Trophoblast cell (in vitro differentiated cells and primary cell): ENCODE results near the gene CBR3.

Experiments
- DNase-seq, 2 donors: peaks; one replicate each; pipeline ENCODE4 v3.0.0-alpha.2; 2016
- H2AFZ ChIP-seq: 2 replicates; pipeline ENCODE4 v1.6.1; 2013; ENCODE audit warnings: low read length, moderate library complexity, mild to moderate bottlenecking; ENCODE audit not compliant: insufficient read depth, poor library complexity
- H2AK5ac ChIP-seq: 2 replicates; pipeline ENCODE4 v1.6.1; 2013; ENCODE audit warnings: mild to moderate bottlenecking, low read length
- H2BK120ac ChIP-seq: 2 replicates; pipeline ENCODE4 v1.6.1; 2013; ENCODE audit warnings: low read length, mild to moderate bottlenecking, moderate library complexity; ENCODE audit not compliant: insufficient read depth, poor library complexity
- H2BK12ac ChIP-seq: 2 replicates; pipeline ENCODE4 v1.6.1; 2013; ENCODE audit warnings: mild to moderate bottlenecking, low read length, moderate library complexity
- H2BK5ac ChIP-seq: 2 replicates; pipeline ENCODE4 v1.6.1; 2013; ENCODE audit warnings: low read length, low read depth, moderate library complexity, mild to moderate bottlenecking; ENCODE audit not compliant: poor library complexity
- H3K14ac ChIP-seq: 2 replicates; pipeline ENCODE4 v1.6.1; 2013; ENCODE audit warnings: mild to moderate bottlenecking, low read length
- H3K18ac ChIP-seq: 2 replicates; pipeline ENCODE4 v1.6.1; 2013; ENCODE audit warnings: mild to moderate bottlenecking, low read length
- H3K23ac ChIP-seq: 2 replicates; pipeline ENCODE4 v1.6.1; 2013; ENCODE audit warnings: low read length
- H3K27ac ChIP-seq: 2 replicates; pipeline ENCODE4 v1.5.1; 2013; ENCODE audit warnings: low read depth, mild to moderate bottlenecking, inconsistent platforms, low read length, moderate library complexity
- H3K27me3 ChIP-seq: 2 replicates; pipeline ENCODE4 v1.6.1; 2013; ENCODE audit warnings: inconsistent platforms, mild to moderate bottlenecking, low read length, moderate library complexity; ENCODE audit not compliant: insufficient read depth
- H3K36me3 ChIP-seq, 2 experiments: 1 replicate in 1 of 2; 2 replicates in 1 of 2; pipeline ENCODE4 v1.6.1; 2013; ENCODE audit warnings: low read length in 2 of 2, mild to moderate bottlenecking in 2 of 2, moderate library complexity in 1 of 2; ENCODE audit not compliant: insufficient read depth in 2 of 2, control insufficient read depth in 1 of 2
- H3K4ac ChIP-seq: 2 replicates; pipeline ENCODE4 v1.6.1; 2013; ENCODE audit warnings: low read depth, mild to moderate bottlenecking, low read length, moderate library complexity
- H3K4me1 ChIP-seq, 2 experiments: 1 replicate in 1 of 2; 2 replicates in 1 of 2; pipeline ENCODE4 v1.6.1; 2013; ENCODE audit warnings: low read length in 2 of 2, mild to moderate bottlenecking in 2 of 2, moderate library complexity in 1 of 2; ENCODE audit not compliant: insufficient read depth in 2 of 2, control insufficient read depth in 1 of 2
- H3K4me2 ChIP-seq: 2 replicates; pipeline ENCODE4 v1.6.1; 2013; ENCODE audit warnings: inconsistent platforms, mild to moderate bottlenecking, low read length, moderate library complexity
- H3K4me3 ChIP-seq: 2 replicates; pipeline ENCODE4 v1.5.1; 2013; ENCODE audit warnings: mild to moderate bottlenecking, low read depth, low read length, inconsistent platforms
- H3K79me1 ChIP-seq: one replicate; pipeline ENCODE4 v1.6.1; 2013; ENCODE audit warnings: low read length
- H3K79me2 ChIP-seq: 2 replicates; pipeline ENCODE4 v1.6.1; 2013; ENCODE audit warnings: low read length, mild to moderate bottlenecking; ENCODE audit not compliant: control insufficient read depth, insufficient read depth, poor library complexity
- H3K9ac ChIP-seq: 2 replicates; pipeline ENCODE4 v1.6.1; 2013; ENCODE audit warnings: mild to moderate bottlenecking, low read length
- H3K9me3 ChIP-seq: 2 replicates; pipeline ENCODE4 v1.6.1; 2013; ENCODE audit warnings: low read depth, mild to moderate bottlenecking, control low read depth, inconsistent platforms, low read length; ENCODE audit not compliant: insufficient read depth
- H4K12ac ChIP-seq: 2 replicates; pipeline ENCODE4 v1.6.1; 2013; ENCODE audit warnings: low read depth, mild to moderate bottlenecking, low read length, moderate library complexity
- H4K8ac ChIP-seq: 2 replicates; pipeline ENCODE4 v1.6.1; 2013; ENCODE audit warnings: low read depth, mild to moderate bottlenecking, low read length, moderate library complexity
- H4K91ac ChIP-seq: one replicate; pipeline ENCODE4 v1.6.1; 2013; ENCODE audit warnings: low read depth, mild to moderate bottlenecking, low read length, moderate library complexity
- WGBS: extraction: QIAGEN DNeasy Blood & Tissue Kit; methylation state at CpG from one replicate; pipeline ENCODE4 v1.1.7; 2013; ENCODE audit warnings: missing lambda C conversion rate; ENCODE audit not compliant: insufficient read length, insufficient coverage; ENCODE audit errors: extremely low coverage; 5-methylcytosine and 5-hydroxymethylcytosine counted together

CBR3 gene

DNA sequence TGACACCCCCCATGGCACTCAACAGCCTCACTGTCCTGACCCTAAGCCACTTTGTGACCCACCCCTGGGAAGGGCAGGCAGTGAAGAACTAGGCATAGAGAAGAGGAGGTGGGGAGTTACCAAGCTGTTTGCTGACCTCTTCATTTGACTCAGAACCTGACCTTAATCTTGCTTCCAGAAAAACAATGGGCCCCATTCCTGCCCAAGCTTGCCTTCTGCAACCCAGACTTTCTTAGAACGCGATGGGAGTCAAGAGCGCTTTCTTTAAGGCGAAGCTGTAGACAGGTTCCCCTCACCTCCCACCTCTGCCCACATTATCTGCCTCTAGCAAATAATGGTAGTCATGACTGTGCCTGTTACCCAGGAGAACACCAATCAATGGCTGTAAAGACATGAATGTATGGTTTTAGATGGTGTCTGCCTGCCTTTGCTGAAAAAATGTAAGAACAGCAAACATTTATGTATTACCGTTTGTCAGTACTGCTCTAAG is 8.2 kb upstream of the CBR3 start:
- no peak overlapping the region for H3K9ac ChIP-seq
- H3K4me1 ChIP-seq, result no peaks in the 10 kb centered on the region
- no CpG with 5 or more reads among the region's 5 CpGs for WGBS
- no peak overlapping the region for H3K27ac ChIP-seq
- H4K12ac ChIP-seq, result no peak overlapping the region
- no peak overlapping the region for H3K14ac ChIP-seq
- H3K9me3 ChIP-seq, result peaks cover 2% of the 10 kb centered on the region
- H2BK120ac ChIP-seq, result no peak overlapping the region
- H3K79me2 ChIP-seq, result no peaks in the 10 kb centered on the region
- no peaks in the 10 kb centered on the region for H3K27me3 ChIP-seq
- H3K23ac ChIP-seq, result no peak overlapping the region
- H3K4me2 ChIP-seq, result no peak overlapping the region
- no peak overlapping the region for H3K4me3 ChIP-seq
- H4K8ac ChIP-seq, result no peak overlapping the region
- H3K18ac ChIP-seq, result no peak overlapping the region
- no peak overlapping the region for H3K4ac ChIP-seq
- H4K91ac ChIP-seq, result no peak overlapping the region
- H2BK12ac ChIP-seq, result no peak overlapping the region
- DNase-seq, result no peak
- no peak overlapping the region for H2AFZ ChIP-seq
- H3K79me1 ChIP-seq, result no peaks in the 10 kb centered on the region
- no peak overlapping the region for H2AK5ac ChIP-seq
- no peaks in the 10 kb centered on the region for H3K36me3 ChIP-seq
- no peak overlapping the region for H2BK5ac ChIP-seq

DNA sequence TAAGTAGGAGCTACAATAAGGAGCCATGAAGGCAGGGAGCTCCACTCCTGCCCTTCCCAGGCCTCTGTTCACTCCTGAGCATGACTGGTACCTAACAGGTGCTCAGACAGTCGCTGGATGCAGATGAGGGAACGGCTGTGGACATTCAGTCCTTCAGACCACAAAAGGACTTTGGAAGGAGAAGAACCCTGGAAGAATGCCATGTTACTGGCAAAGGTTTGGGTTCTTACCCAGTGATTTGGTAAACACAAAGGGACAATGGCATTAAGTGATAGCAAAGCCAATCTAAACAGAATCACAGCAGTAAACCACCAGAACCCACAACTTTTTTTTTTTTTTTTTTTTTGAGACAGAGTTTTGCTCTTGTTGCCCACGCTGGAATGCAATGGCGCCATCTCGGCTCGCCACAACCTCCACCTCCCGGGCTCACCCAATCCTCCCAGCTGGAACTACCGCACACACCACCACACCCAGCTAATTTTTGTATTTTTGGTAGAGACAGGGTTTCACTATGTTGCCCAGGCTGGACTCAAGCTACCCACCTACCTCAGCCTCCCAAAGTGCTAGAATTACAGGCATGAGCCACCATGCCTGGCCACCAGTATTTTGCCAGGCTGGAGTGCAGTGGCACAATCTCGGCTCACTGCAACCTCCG is 7.5 kb upstream of the CBR3 start:
- Histone ChIP-seq H3K27me3 (no peaks in the 10 kb centered on the region), H3K4ac (no peak overlapping the region), H4K8ac (no peak overlapping the region), H3K27ac (no peak overlapping the region), H4K12ac (no peak overlapping the region), H4K91ac (no peak overlapping the region), H3K18ac (no peak overlapping the region), H2AFZ (no peak overlapping the region), H3K36me3 (no peaks in the 10 kb centered on the region), H3K79me1 (no peaks in the 10 kb centered on the region), H2BK120ac (no peak overlapping the region), H2AK5ac (no peak overlapping the region), H2BK5ac (no peak overlapping the region), H3K9me3 (peaks cover 2% of the 10 kb centered on the region), H3K4me1 (no peaks in the 10 kb centered on the region), H3K79me2 (no peaks in the 10 kb centered on the region), H3K4me2 (no peak overlapping the region), H2BK12ac (no peak overlapping the region), H3K4me3 (no peak overlapping the region), H3K23ac (no peak overlapping the region), H3K9ac (no peak overlapping the region), H3K14ac (no peak overlapping the region)
- no peak for DNase-seq
- no CpG with 5 or more reads among the region's 10 CpGs for WGBS

DNA sequence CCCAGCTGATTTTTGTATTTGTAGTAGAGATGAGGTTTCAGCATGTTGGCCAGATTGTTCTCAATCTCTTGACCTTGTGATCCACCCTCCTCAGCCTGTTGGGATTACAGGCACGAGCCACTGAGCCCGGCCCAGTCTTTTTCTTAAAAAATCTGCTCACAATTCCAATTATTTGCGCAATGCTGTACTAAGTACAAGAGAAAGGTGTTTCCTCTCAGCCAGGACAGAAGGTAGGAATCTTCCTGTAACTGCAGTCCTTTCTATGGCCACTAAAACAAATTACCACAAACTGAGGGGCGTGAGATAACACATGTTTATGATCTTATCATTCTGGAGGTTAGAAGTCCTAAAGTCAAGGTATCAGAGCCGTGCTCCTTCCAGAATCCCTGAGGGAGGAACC is 6.9 kb upstream of the CBR3 start:
- H2AK5ac ChIP-seq, result no peak overlapping the region
- H3K4me3 ChIP-seq, result no peak overlapping the region
- H4K91ac ChIP-seq, result no peak overlapping the region
- H3K36me3 ChIP-seq, result no peaks in the 10 kb centered on the region
- H3K27me3 ChIP-seq, result no peaks in the 10 kb centered on the region
- no peak overlapping the region for H2BK5ac ChIP-seq
- no peak overlapping the region for H4K8ac ChIP-seq
- no peaks in the 10 kb centered on the region for H3K79me1 ChIP-seq
- no peak overlapping the region for H3K23ac ChIP-seq
- H3K18ac ChIP-seq, result no peak overlapping the region
- peaks cover 2% of the 10 kb centered on the region for H3K9me3 ChIP-seq
- no peak overlapping the region for H3K27ac ChIP-seq
- H4K12ac ChIP-seq, result no peak overlapping the region
- H3K4ac ChIP-seq, result no peak overlapping the region
- peak; percentile 65 to 88 for DNase-seq
- H3K4me1 ChIP-seq, result no peaks in the 10 kb centered on the region
- no peak overlapping the region for H3K4me2 ChIP-seq
- no peak overlapping the region for H2BK120ac ChIP-seq
- H3K14ac ChIP-seq, result no peak overlapping the region
- WGBS, result no CpG with 5 or more reads among the region's 5 CpGs
- H2BK12ac ChIP-seq, result no peak overlapping the region
- H3K79me2 ChIP-seq, result no peaks in the 10 kb centered on the region
- H2AFZ ChIP-seq, result no peak overlapping the region
- H3K9ac ChIP-seq, result no peak overlapping the region

- Histone ChIP-seq H3K9ac (no peak overlapping the region), H3K27ac (no peak overlapping the region), H3K36me3 (no peaks in the 10 kb centered on the region), H3K4ac (no peak overlapping the region), H2BK12ac (no peak overlapping the region), H4K12ac (no peak overlapping the region), H3K4me1 (peaks cover 0 to 2% of the 10 kb centered on the region in 2 experiments), H4K91ac (no peak overlapping the region), H4K8ac (no peak overlapping the region), H3K23ac (no peak overlapping the region), H2AK5ac (no peak overlapping the region), H2BK5ac (no peak overlapping the region), H3K27me3 (no peaks in the 10 kb centered on the region), H3K79me2 (no peaks in the 10 kb centered on the region), H2AFZ (no peak overlapping the region), H2BK120ac (no peak overlapping the region), H3K9me3 (peaks cover 2% of the 10 kb centered on the region), H3K14ac (no peak overlapping the region), H3K79me1 (no peaks in the 10 kb centered on the region), H3K4me3 (no peak overlapping the region), H3K18ac (no peak overlapping the region), H3K4me2 (no peak overlapping the region)
- peak in 1 of 2 donors; percentile 9 for DNase-seq
- WGBS, result no CpG with 5 or more reads among the region's 2 CpGs
Observed at GRCh38 chr21:36129219-36129618, 5.7 kb upstream of the CBR3 start.
